ENCODE measurements around the gene DUSP5. TPM values are rescaled to one million over a fixed set of nuclear protein-coding genes. Genes with fewer than 3 reads are reported as not detected.

Gene DUSP5
- total RNA-seq, 1 experiment from 2014 or later = 106 TPM

DNA sequence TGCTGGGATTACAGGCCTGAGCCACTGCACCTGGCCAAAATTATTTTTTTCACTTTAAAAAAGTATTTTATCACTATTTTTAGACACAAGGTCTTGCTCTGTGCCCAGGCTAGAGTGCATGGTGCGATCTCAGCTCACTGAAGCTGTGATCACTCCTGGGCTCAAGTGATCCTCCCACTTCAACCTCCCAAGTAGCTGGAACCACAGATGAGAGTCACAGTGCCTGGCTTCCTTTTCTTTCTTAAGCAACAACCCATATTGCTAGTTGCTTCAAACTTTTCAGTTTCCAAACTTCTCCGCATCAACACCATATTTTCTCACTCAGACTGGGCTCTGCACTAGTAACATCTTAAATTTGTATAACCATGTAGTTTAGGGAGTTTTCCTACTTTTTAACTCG, 60.3 kb downstream of the DUSP5 start:
- H3K27ac Mint-ChIP-seq (ENCODE audit: low read depth, unreplicated experiment) = no peak overlapping the region

GRCh38 chr10:110560012-110560411, 62.3 kb downstream of the DUSP5 start:
- Mint-ChIP-seq H3K4me1 (ENCODE audit: insufficient read depth, unreplicated experiment) (peaks cover 4% of the 10 kb centered on the region), H3K9me3 (ENCODE audit: unreplicated experiment) (peaks cover 7% of the 10 kb centered on the region), H3K27ac (ENCODE audit: low read depth, unreplicated experiment) (no peak overlapping the region), H3K27me3 (ENCODE audit: insufficient read depth, unreplicated experiment) (no peaks in the 10 kb centered on the region), H3K36me3 (ENCODE audit: insufficient read depth, unreplicated experiment) (no peaks in the 10 kb centered on the region), H3K4me3 (ENCODE audit: unreplicated experiment) (no peak overlapping the region)
- DNase-seq (ENCODE audit: unreplicated experiment) = no peak
- BruUV-seq (replicated peaks) = no TSS peak
- ChIA-PET CTCF (interaction anchor here (1.0 to 1.5 kb wide), 3 partner anchors 13 to 250 kb away, joined by 3 to 5 read pairs (median 3); no protein-coding TSS in a partner anchor), POLR2A (no interaction called here)
- TF ChIP-seq CTCF (IDR thresholded peaks at IDR 0.05; ENCODE audit: unreplicated experiment) = no peak
- intact Hi-C loops (cut with micrococcal nuclease) = no loop called here

More for the DNA sequence above, 60.3 kb downstream of the DUSP5 start:
- Mint-ChIP-seq H3K4me1 (ENCODE audit: insufficient read depth, unreplicated experiment) (peaks cover 4% of the 10 kb centered on the region), H3K9me3 (ENCODE audit: unreplicated experiment) (peaks cover 7% of the 10 kb centered on the region), H3K27me3 (ENCODE audit: insufficient read depth, unreplicated experiment) (no peaks in the 10 kb centered on the region), H3K36me3 (ENCODE audit: insufficient read depth, unreplicated experiment) (no peaks in the 10 kb centered on the region), H3K4me3 (ENCODE audit: unreplicated experiment) (no peak overlapping the region)
- TF ChIP-seq CTCF (IDR thresholded peaks at IDR 0.05; ENCODE audit: unreplicated experiment) = no peak
- CTCF ChIA-PET = interaction anchor here (0.6 to 2.3 kb wide), 7 partner anchors 11 to 739 kb away, joined by 3 to 7 read pairs (median 4); no protein-coding TSS in a partner anchor
- BruUV-seq (replicated peaks) = no TSS peak
- POLR2A ChIA-PET = no interaction called here
- DNase-seq (ENCODE audit: unreplicated experiment) = no peak
- intact Hi-C loops (cut with micrococcal nuclease) = no loop called here

Other genes with a start within 250 kb of the DUSP5 start
- 46.6 and 48.2 TPM in 2 replicates for gene SMNDC1, start 193.0 kb upstream of the DUSP5 start, total RNA-seq (2022)
- 43.0 and 43.2 TPM in 2 replicates for gene SMC3, start 69.8 kb downstream of the DUSP5 start, total RNA-seq (2022)
- not detected in 2 replicates for gene RBM20, start 146.4 kb downstream of the DUSP5 start, total RNA-seq (2022)